CD4-positive, alpha-beta T cell treated with Interleukin-6 for 4 hours (primary cell): Measurements from ENCODE around the gene SCP2.

Experiments used
- DNase-seq: peaks from one replicate; pipeline ENCODE4 v3.0.0-alpha.2; 2020; ENCODE audit warnings: mixed read lengths

The SCP2 gene

DNA sequence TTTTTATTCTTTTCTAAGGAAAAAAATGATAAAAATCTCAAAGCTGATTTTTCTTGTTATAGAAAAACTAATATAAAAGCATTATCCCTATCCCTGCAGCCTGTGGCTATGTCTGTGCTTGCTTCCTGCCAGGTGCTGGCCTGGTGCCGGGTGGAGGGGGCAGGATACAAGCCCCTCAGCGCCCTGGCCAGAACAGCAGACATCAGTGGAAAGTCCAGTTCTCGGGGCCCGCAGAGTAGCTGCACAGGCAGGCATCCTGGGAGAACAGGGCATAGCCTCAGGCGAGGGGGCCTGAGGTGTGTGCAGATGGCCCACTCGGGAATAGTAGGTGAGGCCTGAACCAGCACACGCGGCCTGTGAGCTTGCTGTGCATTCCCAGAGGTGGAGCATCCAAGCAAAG is 158.3 kb downstream of the SCP2 start:
- no peak for DNase-seq

GRCh38 chr1:53086491-53087070 is 159.5 kb downstream of the SCP2 start:
- DNase-seq = no peak

DNA sequence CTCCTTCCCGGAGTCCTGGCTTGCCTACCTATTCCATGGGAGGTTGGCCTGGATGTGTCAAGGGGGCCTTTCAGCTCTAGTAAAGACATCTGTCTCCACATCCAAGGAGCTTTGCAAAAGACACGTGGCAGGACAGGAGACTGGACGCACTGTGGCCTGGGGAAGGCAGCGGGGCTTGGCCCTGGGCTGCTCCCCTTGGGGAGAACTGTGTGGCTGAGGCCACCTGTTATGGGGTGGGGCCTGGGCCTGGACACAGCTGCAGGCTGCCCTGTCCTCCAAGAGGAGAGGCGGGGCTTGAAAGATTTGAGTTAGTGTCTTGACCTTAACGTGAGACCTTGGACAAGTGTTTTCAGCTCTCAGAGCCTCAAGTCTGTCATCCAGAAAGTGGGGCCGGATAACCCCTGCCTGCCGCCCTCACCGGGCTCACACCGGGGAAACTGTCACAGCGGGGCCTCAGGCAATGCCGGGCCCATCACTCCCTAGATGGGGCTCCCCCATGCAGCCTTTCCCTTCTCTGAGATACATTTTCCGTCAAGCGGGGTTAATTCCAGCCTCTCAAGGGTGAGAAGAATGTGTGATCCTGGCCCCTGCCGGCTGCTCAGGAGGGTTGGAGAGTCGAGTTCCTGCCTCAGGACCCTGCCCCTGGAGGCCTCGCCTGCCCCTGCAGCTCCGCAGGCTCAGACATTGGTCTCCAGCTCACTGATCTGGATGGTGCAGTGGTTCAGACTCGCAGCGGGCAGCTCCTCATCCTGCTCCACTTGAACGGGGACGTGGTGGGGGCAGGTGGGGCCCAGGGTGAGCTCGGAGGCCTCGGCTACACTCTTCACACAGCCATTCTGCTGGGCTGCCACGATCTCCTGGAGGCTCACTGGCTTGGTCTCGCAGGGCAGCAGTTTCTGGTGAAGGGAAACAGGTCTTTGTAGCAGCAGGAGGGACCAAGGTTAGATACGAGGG is 160.5 kb downstream of the SCP2 start:
- DNase-seq = no peak

GRCh38 chr1:53088616-53089300 is 161.7 kb downstream of the SCP2 start:
- no peak for DNase-seq

DNA sequence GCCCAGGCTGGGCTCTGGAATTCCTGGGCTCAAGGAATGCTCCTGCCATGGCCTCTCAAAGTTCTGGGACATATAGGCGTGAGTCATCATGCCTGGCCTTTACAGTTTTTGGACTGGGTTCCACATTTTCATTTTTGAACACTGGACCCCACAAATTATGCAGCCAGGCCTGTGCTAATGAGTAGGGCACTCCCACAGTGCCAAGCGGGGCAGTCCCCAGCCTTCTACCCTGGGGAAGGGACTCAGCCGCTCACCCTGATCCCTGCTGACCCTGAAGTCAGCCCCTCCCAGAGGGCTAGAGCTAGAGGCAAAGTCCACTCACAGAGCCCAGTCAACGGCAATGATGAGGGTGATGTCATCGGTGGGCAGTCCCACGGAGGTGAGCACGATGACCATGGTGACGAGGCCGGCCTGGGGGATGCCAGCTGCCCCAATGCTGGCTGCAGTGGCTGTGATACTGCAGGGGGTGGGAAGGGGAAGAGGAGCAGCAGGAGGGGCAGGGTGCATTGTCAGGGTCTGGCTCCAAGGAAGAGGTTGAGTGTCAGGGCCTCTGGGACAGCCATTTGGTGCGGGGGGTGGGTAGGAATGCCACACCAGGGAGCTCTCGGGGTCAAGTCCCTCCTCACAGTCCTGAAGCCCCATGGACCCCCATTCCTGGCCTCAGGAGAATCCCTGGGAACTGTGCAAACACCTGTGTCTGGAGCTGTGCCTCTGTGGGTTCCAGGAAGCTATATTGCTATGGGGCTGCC is 162.6 kb downstream of the SCP2 start:
- no peak for DNase-seq

DNA sequence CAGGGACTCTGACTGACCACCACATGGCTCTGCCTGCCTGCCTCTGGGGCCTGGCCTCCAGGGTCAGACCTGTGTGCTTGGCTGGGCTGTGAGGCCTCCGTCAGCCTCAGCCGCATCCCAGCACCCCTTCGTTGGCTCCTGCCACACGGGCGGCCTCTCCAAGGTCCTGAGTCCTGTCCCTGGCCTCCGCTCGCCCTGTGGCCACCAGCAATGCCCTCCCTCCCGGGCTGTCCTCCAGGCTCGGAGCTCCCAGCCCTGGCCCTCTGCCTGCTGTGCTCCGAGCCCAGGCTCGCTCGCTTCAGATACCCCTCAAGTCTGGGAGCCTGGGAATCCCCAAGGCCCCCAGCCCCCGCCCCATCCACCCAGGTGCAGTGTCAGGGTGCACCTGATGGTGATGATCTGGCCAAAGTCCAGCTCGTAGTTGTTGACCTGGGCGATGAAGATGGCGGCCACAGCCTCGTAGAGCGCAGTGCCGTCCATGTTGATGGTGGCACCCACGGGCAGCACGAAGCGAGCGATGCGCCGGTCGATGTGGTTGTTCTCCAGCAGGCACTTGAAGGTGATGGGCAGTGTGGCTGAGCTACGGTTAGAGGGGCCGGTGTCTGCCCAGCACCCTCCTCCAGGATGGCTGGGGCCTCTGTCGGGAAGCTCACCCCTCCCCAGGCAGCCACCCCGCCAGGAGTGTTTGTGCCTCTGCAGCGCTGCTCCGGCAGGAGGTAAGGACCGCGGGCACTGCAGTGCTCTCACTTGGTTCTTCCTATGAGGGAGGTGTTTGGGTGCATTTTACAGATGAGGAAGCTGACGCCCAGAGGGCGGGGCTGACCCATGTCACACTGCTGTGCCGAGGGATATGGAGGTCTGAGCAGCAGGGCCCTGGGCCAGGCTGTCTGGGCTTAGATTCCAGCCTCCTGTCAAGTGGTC is 163.4 kb downstream of the SCP2 start:
- no peak for DNase-seq

DNA sequence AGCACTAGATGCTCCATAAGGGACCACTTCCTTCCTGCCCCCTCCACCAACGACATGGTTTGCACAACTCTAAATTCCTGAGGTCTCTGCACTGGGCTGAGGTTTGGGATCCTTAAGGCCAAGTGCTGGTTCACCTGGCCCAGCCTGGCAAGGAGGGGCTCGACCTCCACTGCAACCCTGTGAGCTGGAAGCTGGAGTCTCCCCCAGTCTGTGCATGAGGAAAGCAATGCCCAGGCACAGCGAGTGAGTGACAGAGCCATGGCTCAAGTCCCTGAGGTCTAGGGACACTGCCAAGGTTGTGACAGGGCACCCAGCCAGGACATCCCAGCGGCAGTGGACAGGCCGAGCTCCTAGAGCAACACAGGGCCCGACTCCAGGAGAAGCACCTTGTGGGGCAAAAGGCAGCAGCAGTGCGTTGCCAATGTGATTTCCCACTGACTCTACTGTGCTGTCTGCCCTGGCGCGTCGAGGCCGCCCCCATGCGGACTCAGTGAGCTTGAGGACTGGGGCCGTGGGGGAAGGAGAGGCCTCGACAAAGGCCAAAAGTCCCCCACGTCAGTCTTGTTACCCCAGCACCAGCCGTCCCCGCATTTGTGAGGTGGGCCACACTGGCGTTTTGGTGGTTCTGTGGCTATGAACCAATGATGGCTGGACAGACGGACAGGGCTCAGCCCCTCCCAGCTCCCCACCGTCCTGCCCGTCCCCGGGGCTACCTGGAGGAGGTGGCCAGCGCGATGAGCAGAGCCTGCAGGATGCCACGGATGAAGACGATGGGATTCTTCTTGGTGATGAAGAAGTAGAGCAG is 165.0 kb downstream of the SCP2 start:
- DNase-seq = no peak

GRCh38 chr1:53092659-53093450 is 165.8 kb downstream of the SCP2 start:
- no peak for DNase-seq

GRCh38 chr1:53093451-53093754 is 166.3 kb downstream of the SCP2 start:
- no peak for DNase-seq

DNA sequence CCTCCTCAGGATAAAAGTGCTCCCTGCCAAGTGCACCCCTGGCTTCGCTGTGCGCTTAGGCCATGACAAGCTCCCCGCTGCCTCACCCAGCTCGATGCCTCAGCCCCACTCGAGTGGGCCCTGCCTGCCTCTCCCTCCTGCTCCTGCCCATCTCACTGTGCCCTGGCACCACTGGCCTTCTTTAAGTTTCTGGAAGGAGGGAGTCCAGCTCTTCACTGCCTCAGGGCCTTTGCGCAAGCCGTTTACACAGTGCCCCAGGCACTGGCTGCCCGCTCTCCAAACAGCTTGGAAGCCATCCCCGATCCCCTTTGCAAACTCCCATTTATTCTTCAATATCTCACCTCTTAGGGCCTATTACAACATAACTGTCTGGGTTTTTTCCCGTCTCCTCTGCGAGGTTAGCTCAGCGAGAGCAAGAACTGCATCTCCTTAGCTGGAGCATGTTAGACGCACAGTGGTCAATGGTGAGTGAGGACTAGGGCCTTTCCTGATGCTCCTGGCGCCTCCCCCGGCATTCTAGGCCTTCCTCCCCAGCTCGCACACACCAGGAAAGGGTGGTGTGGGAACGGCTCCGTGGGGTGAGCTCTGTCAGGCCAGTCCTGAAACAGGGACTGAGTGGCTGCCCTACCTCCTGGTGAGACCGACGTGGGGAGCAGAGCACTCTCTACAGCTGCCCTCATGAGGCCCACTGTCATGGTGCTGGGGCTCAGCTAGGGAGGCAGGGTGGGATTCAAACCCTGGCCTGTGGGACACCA is 166.9 kb downstream of the SCP2 start:
- no peak for DNase-seq

DNA sequence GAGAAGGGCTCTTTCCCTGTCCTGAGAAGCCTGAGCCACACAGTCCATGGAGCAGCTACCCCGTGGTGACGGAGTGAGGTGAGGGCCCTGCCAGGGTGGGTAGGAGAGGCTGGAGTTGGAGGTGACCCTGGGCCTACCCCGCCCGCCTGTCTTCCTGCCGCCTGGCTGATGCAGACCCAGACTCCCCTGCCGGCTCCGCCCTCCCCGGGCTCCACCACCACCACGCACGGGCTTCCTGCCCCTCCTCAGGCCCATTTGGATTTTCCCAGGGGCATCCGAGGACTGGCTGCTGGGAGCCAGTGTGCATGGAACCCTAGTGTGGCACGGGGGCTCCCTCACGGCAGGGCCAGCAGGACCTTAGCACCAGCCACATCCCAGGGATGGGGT is 167.4 kb downstream of the SCP2 start:
- no peak for DNase-seq
